ENCODE measurements around the gene GPC5.

Gene GPC5

GRCh38 chr13:92150606-92151005 is 752.2 kb downstream of the GPC5 start:
- no peak for DNase-seq (ENCODE audit: low read depth in 3 of 3)

DNA sequence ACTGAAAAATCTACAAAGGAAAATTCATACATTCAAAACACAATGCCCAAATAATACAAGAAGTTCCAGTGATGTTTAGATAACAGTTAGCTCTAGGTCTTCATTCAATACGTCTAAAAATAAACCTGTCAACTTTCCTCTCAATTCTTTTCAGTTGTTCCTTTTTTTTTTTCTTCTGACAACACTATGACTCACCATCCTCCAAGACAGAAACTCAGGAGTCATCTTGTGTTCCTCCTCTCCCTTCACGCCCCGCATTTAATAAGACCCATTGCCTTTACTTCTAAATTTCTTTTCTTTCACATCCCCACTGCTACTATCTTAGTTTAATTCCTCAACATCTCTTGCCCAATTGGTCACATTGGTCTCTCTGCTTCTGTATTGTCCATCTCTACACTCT is 759.9 kb downstream of the GPC5 start:
- DNase-seq (ENCODE audit: low read depth in 3 of 3), result no peak

GRCh38 chr13:92164822-92165221 is 766.4 kb downstream of the GPC5 start:
- DNase-seq (ENCODE audit: low read depth in 3 of 3), result no peak

- no peak for DNase-seq (ENCODE audit: low read depth in 3 of 3)
Measured at GRCh38 chr13:92172191-92172590, 773.8 kb downstream of the GPC5 start.

DNA sequence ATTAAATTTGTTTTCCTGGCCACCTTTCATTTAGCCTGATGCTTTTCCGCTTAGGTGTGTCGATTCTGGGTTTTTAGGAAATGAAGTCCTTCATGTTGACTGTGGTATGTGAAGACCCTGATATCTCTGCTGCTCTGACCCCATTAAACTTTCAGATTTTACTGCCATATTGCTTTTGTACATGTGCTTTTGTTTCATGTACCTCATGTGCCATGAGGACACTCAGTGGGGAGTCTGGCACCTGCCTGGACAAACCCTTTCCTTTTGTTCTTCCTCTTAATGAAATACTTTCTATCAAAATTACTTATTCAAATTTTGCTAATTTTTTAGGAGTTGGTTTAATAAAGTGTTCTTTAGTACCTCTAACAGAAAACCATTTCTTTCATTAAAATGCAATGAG is 774.8 kb downstream of the GPC5 start:
- DNase-seq (ENCODE audit: low read depth in 3 of 3), result no peak

DNA sequence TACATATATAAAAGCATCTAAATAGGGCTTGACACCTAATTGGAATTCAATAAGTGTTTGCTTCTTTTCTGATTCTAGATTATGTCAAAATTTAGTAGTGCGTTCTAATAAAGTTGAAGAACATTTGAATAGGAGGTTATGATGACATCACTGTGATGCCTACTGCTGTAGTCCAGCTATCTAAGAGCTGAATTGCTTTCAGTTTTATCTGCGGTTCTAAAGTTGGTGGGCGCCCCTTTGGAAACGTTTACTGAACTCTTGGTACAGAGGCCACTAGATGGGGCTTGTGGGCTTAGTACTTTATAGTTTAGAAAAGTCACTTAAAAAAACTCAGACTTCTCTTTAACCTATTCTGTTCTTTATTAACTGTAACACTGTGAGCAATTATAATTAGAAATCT is 776.9 kb downstream of the GPC5 start:
- no peak for DNase-seq (ENCODE audit: low read depth in 3 of 3)

- DNase-seq (ENCODE audit: low read depth in 3 of 3), result no peak
Measured at GRCh38 chr13:92177966-92178365, 779.5 kb downstream of the GPC5 start.

- DNase-seq (ENCODE audit: low read depth in 3 of 3), result no peak
Measured at GRCh38 chr13:92179223-92179622, 780.8 kb downstream of the GPC5 start.

- peak in 1 of 3 donors; percentile 5 for DNase-seq (ENCODE audit: low read depth in 3 of 3)
Measured at GRCh38 chr13:92187378-92187989, 789.1 kb downstream of the GPC5 start.

DNA sequence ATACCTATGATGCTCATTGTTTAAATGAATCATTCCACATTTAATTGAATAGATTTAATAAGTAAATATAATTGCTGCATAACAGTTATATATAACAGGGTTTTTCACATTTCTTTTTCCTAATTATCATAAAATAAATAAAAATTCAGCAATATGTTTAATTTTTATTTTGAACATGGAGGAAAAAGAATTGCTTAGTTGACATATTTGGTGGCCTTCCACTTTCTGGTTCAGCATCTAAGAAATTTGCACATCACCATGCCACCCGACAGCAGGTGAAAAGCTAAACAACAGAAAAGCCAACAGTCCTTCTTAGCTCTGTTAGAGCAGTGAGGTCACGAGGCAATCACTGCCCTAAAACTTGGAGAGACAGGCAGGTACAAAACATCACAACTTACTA is 790.2 kb downstream of the GPC5 start:
- no peak for DNase-seq (ENCODE audit: low read depth in 3 of 3)

DNA sequence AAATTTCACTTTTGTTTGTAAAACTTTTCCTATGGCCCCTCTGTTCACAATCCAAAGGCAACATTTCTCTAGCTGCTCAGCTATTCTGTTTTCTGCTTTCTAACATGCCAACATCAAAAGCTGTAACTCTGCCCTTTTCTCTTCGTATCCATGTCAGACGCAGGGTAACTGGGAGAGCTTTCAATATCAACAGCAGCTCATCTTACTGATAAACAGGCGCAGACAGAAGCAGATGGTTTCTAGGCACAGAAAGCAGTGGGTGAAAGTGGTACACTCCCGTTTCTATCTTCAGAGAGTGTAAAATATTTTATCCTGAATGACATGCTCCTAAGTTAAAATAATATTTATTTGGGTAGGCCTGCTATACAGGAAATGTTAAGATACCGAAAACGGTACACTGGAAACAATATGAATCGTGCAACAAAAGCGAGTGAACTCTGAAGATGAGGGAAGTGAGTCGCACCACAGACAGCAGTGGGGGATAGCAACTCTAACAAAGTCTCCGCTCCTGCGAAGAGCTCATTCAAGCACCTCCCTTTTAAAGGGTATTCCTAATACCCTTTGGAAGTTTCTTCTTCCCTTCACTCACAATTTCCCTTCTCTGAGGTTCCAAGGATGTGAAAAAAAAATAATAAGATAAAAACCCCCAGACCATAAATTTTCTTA is 798.3 kb downstream of the GPC5 start:
- no peak for DNase-seq (ENCODE audit: low read depth in 3 of 3)

DNA sequence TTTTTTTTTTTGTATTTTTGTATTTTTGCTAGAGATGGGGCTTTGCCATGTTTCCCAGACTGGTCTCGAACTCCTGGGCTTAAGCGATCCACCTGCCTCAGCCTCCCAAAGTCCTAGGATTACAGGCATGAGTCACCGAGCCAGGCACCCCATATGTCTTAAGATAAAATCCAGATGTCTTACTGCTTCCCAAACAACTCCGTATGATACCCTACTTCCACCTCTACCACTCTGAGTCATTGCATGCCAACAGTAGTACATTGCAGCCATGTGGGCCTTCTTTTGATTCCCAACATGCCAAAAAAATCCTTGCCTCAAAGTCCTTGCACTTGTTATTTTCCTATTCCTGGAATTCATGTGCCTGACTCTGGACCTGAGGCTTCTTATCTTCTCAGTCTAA is 799.2 kb downstream of the GPC5 start:
- DNase-seq (ENCODE audit: low read depth in 3 of 3), result no peak

DNA sequence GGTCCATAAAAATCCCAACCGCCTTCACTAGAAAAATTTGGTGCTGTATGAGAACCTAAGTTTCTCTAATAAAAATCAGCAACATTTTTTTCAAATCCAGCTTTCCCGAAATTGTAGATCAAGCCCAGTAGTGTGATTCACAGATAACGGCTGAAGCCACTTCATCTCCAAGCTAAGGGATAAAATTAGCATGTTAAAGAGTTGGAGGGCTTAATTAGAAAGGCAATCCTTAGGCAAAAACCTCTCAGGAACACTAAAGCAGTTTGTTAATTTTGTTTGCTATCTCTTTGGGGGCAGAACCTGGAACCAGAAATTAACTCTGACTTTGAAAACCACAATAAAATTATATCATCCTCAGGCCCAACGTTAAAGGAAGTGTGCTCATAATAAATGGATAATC is 820.2 kb downstream of the GPC5 start:
- DNase-seq (ENCODE audit: low read depth in 3 of 3), result no peak

DNA sequence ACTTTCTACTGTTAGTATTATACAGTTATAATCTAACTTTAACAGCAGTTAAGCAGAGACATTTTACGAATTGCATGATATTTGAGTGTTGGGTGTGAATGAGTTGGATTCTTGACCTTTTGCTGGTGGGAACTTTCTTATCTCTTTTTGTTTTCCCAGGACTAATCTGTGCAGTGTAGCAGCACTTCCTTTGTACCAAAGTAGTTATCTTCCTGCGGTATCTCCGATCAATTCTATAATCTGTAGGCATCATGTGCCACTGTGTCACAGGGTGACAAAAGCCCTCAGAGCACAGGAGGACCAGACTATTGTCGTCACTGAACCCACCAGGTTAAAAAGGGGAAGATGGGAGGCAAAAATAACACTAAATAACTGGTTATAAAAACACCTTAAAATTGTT is 823.5 kb downstream of the GPC5 start:
- no peak for DNase-seq (ENCODE audit: low read depth in 3 of 3)

DNA sequence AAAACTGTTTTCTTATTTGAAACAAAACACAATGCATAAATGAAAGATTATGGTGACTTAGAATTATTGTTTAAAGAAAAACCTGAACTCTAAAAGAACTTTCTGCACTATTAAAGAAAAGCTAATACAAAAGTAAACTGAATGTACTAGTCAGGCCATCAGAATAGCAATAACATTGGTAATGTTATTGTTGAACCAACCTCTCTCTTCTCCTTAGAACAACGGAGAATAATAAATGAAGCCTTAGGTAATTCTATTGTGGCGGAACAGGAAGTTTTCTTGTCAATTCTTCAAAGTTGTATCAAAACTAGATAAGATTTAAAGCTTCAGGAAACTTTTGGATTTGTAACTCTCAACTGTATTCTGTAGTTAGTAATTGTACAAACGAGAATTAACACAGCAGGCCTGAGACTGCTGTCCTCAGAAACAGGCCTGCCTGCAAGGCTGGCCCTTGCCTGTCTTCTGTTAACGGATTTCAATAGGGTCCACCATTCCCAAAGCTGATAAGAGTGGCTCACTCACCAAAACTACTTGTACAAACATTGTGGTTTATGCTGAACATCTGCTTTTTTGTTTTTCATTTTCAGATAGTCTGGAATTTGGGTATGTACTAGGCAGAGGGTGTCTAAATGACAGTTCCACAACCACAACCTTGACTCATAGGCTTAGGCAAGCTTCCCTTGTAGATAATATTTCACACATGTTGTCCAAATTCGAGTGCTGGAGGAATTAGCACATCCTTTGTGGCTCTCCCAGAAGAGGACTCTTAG is 825.8 kb downstream of the GPC5 start:
- no peak for DNase-seq (ENCODE audit: low read depth in 3 of 3)

DNA sequence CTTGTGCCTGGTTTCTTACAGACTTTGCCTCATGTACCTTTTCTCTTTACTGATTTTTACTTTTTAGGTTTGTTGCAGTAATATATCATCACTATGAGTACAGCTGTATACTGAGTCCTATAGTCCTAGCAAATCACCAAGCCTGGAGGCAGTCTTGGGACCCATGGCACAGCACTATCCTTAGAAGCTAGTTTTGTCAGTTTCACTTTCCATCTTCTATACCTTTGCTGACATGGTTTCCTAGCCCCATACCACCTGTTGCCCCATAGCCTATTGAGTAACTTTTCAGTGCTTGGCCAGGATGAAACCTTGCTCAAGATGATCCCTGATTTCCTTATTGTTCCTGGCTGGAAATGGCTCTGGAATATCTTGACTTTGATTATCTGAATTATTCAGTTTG is 826.4 kb downstream of the GPC5 start:
- no peak for DNase-seq (ENCODE audit: low read depth in 3 of 3)

- no peak for DNase-seq (ENCODE audit: low read depth in 3 of 3)
Measured at GRCh38 chr13:92225861-92226260, 827.4 kb downstream of the GPC5 start.

DNA sequence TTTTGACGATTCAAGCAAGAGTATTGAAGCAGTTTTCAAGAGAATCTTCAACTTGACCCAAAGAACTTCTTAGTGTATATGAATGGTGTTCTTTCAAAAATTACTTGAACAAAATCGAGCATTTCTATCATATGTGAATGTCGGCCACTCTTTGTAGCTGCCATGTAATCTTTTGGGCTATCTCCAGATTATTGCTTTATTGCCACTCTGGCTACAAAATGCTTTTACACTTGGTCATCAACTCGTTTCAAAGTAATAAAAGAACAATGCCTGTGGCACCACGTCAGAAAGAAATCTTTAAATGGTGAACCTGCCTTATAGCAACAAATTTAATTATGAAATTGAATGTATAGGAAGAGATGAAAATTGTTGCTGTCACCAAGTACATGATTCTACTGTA is 834.5 kb downstream of the GPC5 start:
- no peak for DNase-seq (ENCODE audit: low read depth in 3 of 3)

GRCh38 chr13:92251671-92252210 is 853.3 kb downstream of the GPC5 start:
- DNase-seq (ENCODE audit: low read depth in 3 of 3), result no peak

DNA sequence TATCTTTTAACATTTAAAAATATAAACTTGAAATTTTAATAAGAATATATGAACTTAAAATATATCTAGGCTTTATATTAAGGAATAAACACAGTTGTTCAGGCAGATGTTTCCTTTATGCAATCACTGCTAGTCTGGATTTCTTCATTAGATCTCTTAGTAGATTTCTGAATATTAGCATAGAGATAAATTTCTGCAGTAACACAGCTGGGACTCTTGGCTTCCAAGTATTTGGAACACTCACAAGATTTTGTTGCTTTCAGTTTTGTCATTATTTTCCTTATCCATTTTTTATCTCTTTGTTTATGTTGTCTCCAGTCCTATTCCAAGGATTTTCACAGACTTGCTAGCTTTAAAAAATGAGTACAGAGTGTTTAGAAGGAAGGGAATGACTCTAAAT is 857.1 kb downstream of the GPC5 start:
- DNase-seq (ENCODE audit: low read depth in 3 of 3), result no peak

GRCh38 chr13:92256211-92256610 is 857.8 kb downstream of the GPC5 start:
- DNase-seq (ENCODE audit: low read depth in 3 of 3), result no peak

DNA sequence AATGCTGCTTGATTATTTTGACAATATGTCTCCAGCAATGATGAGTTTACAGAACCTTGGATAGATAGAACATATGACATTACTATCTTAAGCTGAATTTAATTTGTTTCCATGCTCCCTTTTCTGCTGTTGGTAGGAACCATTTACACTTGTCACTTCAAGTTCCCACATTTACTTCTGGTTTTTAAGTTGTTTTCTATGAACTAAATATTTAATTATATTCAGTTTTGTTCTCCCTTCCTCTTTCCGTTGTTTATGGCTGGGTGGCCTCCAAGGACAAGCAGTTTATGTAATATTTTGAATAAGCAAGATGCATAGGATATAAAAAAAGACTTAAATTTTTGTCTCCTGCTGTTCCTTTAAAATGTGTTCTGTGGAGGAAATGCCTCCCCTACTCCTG is 860.6 kb downstream of the GPC5 start:
- no peak for DNase-seq (ENCODE audit: low read depth in 3 of 3)

- DNase-seq (ENCODE audit: low read depth in 3 of 3), result no peak
Measured at GRCh38 chr13:92259523-92259922, 861.1 kb downstream of the GPC5 start.
